NB4 (cell line): ENCODE results near the gene TSKU.
"Not testable (repeated sequence)": the region's sequence is repeated elsewhere in the genome, so short reads cannot be mapped to it uniquely, and the experiment has no call there.

Source experiments
- DNase-seq: peaks from one replicate; pipeline ENCODE4 v3.0.0; 2010; ENCODE audit warnings: low read depth
- H3K4me3 ChIP-seq: one replicate; pipeline ENCODE4 v1.5.1; 2011; ENCODE audit warnings: mild to moderate bottlenecking, low read depth, low read length, moderate library complexity
- MYC ChIP-seq: IDR thresholded peaks from 2 replicates; pipeline ENCODE4 v1.6.1; 2011; ENCODE audit warnings: low read depth, low read length
- POLR2A ChIP-seq: IDR thresholded peaks from 2 replicates; pipeline ENCODE4 v1.6.1; 2011; ENCODE audit warnings: mild to moderate bottlenecking; ENCODE audit not compliant: insufficient read length; ENCODE audit errors: extremely low read depth
- TF ChIP-seq, protein P1 (sequence below): IDR thresholded peaks from one replicate; pipeline ENCODE4 v1.5.1; 2012; ENCODE audit warnings: low read depth, low read length
- TF ChIP-seq, protein P2 (sequence below): IDR thresholded peaks from 2 replicates; pipeline ENCODE4 v1.6.1; 2011; ENCODE audit warnings: low read depth, low read length

TSKU gene

DNA sequence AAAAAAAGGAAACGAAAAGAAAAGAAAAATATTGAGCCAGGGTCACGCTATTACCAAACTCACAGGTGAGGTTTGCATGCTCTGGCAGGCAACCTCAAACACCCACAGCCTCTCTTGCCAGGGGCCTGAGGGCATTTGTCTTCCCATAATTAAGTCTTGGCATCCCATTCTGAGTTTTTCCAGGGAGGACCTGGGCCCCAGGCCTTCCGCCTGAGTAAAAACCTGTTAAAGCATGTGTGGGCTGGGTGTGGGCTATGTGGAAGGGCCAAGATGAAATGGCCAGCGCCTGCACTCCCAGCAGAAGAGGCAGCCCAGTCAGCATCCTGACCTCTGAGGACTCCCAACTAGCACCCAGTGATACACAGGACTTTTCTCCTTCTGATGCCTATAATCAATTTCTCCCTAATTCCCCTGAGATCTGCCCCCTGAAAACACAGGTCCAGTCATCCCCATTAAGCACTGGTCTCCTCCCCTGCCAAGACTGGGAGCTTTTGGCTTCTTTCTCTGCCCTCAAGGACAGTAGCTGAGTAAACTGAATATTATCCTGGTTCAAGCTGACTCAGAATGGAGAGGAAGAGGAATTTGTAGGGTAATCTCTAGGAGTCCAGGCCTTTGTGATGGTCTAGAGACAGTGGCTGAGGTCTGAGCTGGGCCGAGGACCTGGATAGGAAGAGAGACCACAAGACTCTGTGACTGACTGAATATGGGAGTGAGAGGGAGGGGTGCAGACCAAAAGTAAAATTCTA is 42.0 kb downstream of the TSKU start:
- TF ChIP-seq, protein P1, sequence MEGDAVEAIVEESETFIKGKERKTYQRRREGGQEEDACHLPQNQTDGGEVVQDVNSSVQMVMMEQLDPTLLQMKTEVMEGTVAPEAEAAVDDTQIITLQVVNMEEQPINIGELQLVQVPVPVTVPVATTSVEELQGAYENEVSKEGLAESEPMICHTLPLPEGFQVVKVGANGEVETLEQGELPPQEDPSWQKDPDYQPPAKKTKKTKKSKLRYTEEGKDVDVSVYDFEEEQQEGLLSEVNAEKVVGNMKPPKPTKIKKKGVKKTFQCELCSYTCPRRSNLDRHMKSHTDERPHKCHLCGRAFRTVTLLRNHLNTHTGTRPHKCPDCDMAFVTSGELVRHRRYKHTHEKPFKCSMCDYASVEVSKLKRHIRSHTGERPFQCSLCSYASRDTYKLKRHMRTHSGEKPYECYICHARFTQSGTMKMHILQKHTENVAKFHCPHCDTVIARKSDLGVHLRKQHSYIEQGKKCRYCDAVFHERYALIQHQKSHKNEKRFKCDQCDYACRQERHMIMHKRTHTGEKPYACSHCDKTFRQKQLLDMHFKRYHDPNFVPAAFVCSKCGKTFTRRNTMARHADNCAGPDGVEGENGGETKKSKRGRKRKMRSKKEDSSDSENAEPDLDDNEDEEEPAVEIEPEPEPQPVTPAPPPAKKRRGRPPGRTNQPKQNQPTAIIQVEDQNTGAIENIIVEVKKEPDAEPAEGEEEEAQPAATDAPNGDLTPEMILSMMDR: no peak
- TF ChIP-seq MYC (no peak), POLR2A (no peak)
- TF ChIP-seq, protein P2, sequence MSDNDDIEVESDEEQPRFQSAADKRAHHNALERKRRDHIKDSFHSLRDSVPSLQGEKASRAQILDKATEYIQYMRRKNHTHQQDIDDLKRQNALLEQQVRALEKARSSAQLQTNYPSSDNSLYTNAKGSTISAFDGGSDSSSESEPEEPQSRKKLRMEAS: no peak
- H3K4me3 ChIP-seq: no peak overlapping the region
- no peak for DNase-seq

GRCh38 chr11:76825726-76826396 is 42.7 kb downstream of the TSKU start:
- TF ChIP-seq POLR2A (no peak), MYC (no peak)
- TF ChIP-seq, protein P2: no peak
- TF ChIP-seq, protein P1: no peak
- no peak overlapping the region for H3K4me3 ChIP-seq
- DNase-seq: no peak

GRCh38 chr11:76826508-76826907 is 43.4 kb downstream of the TSKU start:
- DNase-seq, H3K4me3 ChIP-seq: not testable (repeated sequence)

- not testable (repeated sequence) for H3K4me3 ChIP-seq, DNase-seq
These were observed 43.8 kb downstream of the TSKU start for GRCh38 chr11:76827005-76827404.

DNA sequence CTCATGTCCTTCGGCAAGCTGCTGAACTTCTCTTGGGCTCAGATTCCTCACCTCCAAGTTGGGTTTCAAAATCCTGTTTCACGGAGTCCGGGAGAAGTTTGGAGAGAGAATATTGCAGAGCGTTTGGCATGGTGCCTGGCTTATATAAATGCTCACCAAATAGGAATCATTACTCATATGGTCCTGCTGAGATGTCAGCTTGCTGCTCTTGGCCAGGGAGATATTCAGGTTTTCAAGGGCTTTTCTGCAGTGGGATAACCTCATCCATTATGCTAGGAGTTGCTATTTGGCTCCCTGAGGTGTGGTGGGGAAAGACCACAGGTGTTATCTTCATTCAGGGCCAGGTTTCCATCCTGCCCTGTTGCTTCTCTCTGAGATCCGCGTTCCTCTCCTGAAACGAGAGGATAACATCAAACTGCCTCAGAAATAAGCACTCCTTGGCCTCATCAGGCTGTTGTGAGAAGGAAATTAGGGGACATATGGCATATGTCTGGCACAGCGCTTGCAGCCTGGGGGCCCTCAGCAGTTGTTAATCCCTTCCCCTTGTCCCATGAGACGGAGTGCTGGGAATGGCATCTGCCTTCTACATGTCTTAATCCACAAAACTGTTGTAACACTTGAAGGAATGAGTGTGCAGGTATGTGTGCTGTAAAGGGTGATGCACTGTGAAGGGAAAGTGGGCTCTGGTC is 47.6 kb downstream of the TSKU start:
- H3K4me3 ChIP-seq: no peak overlapping the region
- no peak for DNase-seq
- TF ChIP-seq MYC (no peak), POLR2A (no peak)
- TF ChIP-seq, protein P2: no peak
- TF ChIP-seq, protein P1: no peak

GRCh38 chr11:76831686-76832310 is 48.6 kb downstream of the TSKU start:
- TF ChIP-seq, protein P2: no peak
- TF ChIP-seq POLR2A: no peak
- no peak for TF ChIP-seq MYC
- TF ChIP-seq, protein P1: no peak
- no peak for DNase-seq
- no peak overlapping the region for H3K4me3 ChIP-seq
